GM18526 (cell line): ENCODE results near the gene ARHGAP30.

Experiments
- POLR2A ChIP-seq: IDR thresholded peaks from 3 replicates; pipeline ENCODE4 v1.6.1; 2011; ENCODE audit not compliant: insufficient read length; ENCODE audit errors: extremely low read depth

Gene ARHGAP30

GRCh38 chr1:161082483-161082882 is 12.8 kb upstream of the ARHGAP30 start:
- TF ChIP-seq POLR2A = no peak

GRCh38 chr1:161081519-161081918 is 11.8 kb upstream of the ARHGAP30 start:
- no peak for TF ChIP-seq POLR2A

- no peak for TF ChIP-seq POLR2A
Measured at GRCh38 chr1:161080441-161081405, 11.0 kb upstream of the ARHGAP30 start.

GRCh38 chr1:161079436-161080110 is 9.9 kb upstream of the ARHGAP30 start:
- no peak for TF ChIP-seq POLR2A

- no peak for TF ChIP-seq POLR2A
Measured at GRCh38 chr1:161077426-161077825, 7.7 kb upstream of the ARHGAP30 start.

GRCh38 chr1:161076410-161076809 is 6.7 kb upstream of the ARHGAP30 start:
- no peak for TF ChIP-seq POLR2A

- no peak for TF ChIP-seq POLR2A
Measured at GRCh38 chr1:161074676-161075368, 5.1 kb upstream of the ARHGAP30 start.

GRCh38 chr1:161073474-161074121 is 3.9 kb upstream of the ARHGAP30 start:
- no peak for TF ChIP-seq POLR2A

- no peak for TF ChIP-seq POLR2A
Measured at GRCh38 chr1:161072751-161073449, 3.2 kb upstream of the ARHGAP30 start.

- TF ChIP-seq POLR2A = no peak
Measured at GRCh38 chr1:161071886-161072371, 2.2 kb upstream of the ARHGAP30 start.

GRCh38 chr1:161070761-161071160 is 1.1 kb upstream of the ARHGAP30 start:
- TF ChIP-seq POLR2A = no peak

GRCh38 chr1:161069241-161069640 is 450 bp downstream of the ARHGAP30 start:
- no peak for TF ChIP-seq POLR2A

- peak; percentile 48 for TF ChIP-seq POLR2A
Measured at GRCh38 chr1:161068306-161069234, 1.1 kb downstream of the ARHGAP30 start.
